GM12878 (cell line): ENCODE results near the gene BBLN.

ENCODE experiments used
- ATF7 ChIP-seq: fragments of 450-650 bp; IDR thresholded peaks from 2 replicates; pipeline ENCODE4 v1.6.1; 2016; ENCODE audit warnings: low read depth, mild to moderate bottlenecking
- CREB1 ChIP-seq: IDR thresholded peaks from 2 replicates; pipeline ENCODE4 v1.6.1; 2012; ENCODE audit warnings: low read depth, mild to moderate bottlenecking, inconsistent platforms
- MEF2B ChIP-seq: fragments of 450-650 bp; IDR thresholded peaks from 2 replicates; pipeline ENCODE4 v1.6.1; 2018; ENCODE audit warnings: mild to moderate bottlenecking, moderate library complexity; ENCODE audit not compliant: partially characterized antibody, poor library complexity, severe bottlenecking
- ZNF274 ChIP-seq: IDR thresholded peaks from one replicate; pipeline ENCODE4 v1.8.0; 2011; ENCODE audit not compliant: insufficient read length, insufficient read depth
- TF ChIP-seq, protein P1 (sequence below): IDR thresholded peaks from 2 replicates; pipeline ENCODE4 v1.6.1; 2012; ENCODE audit warnings: low read depth, low read length, improper control_type of control experiment

DNA sequence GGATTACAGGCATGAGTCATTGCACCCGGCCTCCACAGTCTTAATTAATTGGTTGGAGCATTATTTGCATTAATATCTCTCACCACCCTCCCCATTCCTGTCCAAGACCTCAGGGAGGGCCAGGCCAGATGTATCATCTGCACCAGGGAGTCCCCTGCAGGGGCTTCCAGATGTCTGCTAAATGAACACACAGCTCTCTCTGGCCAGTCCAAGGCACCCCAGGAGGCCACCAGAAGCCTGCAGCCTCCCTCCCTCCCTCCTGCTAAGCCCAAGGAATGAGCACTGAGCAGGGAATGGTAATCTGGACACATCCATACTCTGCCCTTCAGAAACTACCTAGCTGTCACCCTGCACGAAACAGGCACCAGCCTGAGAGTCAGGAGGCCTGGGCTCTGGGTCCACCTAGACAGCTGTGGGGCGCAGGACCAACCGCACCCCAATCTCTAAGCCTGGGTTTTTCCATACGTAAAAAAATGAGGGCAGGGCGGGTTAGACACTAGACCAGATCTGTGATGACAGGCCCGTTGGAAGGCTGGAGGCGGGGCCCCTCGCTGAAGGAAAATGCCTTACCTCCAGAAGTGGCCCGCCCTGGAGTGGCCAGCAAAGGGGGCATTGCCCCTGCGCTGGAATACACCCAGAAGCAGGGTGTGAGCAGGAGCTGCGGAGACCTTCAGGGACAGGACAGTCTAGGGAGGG, 23.0 kb downstream of the BBLN start:
- TF ChIP-seq ZNF274 (no peak), CREB1 (no peak), ATF7 (no peak), MEF2B (no peak)
- TF ChIP-seq, protein P1, sequence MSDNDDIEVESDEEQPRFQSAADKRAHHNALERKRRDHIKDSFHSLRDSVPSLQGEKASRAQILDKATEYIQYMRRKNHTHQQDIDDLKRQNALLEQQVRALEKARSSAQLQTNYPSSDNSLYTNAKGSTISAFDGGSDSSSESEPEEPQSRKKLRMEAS: no peak
